Activated CD4-positive, alpha-beta memory T cell treated with anti-CD3 and anti-CD28 coated beads for 36 hours (primary cell): ENCODE results near the gene NPL. TPM values are rescaled to one million over a fixed set of nuclear protein-coding genes. Genes with fewer than 3 reads are reported as not detected.

ENCODE experiments used
- CTCF ChIA-PET: fragments of 350-600 bp; sonication (Branson Sonifier 250); formaldehyde crosslinking; loops from one replicate; lab custom pipeline; 2021; ENCODE audit warnings: antibody characterized with exemption, inconsistent platforms; lab: Charles Lee
- POLR2A ChIA-PET: fragments of 350-600 bp; sonication (Branson Sonifier 250); formaldehyde crosslinking; loops from one replicate; lab custom pipeline; 2021; ENCODE audit warnings: antibody characterized with exemption; lab: Charles Lee
- DNase-seq: peaks from one replicate; pipeline ENCODE4 v3.0.0-alpha.2; 2020
- H3K27ac Mint-ChIP-seq: one replicate; pipeline ENCODE4 v1.8.0; 2021; ENCODE audit warnings: mixed read lengths
- H3K27me3 Mint-ChIP-seq: one replicate; pipeline ENCODE4 v1.8.0; 2021; ENCODE audit warnings: mixed read lengths
- H3K36me3 Mint-ChIP-seq: one replicate; pipeline ENCODE4 v1.8.0; 2021; ENCODE audit warnings: mixed read lengths
- H3K4me1 Mint-ChIP-seq: one replicate; pipeline ENCODE4 v1.8.0; 2021; ENCODE audit warnings: low read depth, mixed read lengths
- H3K4me3 Mint-ChIP-seq: one replicate; pipeline ENCODE4 v1.8.0; 2021; ENCODE audit warnings: mild to moderate bottlenecking, mixed read lengths
- H3K9me3 Mint-ChIP-seq: one replicate; pipeline ENCODE4 v1.8.0; 2021; ENCODE audit warnings: mixed read lengths
- intact Hi-C: fragments of 100-400 bp; cut with micrococcal nuclease; formaldehyde crosslinking; loops from one replicate; pipeline ENCODE4 v1.15.1; 2023
- total RNA-seq, 2 experiments: library from RNA; stranded (reverse); gene quantifications; one replicate each; pipeline ENCODE4 v1.2.3, GENCODE V29; 2021

The NPL gene
- total RNA-seq, 2 experiments from 2014 or later: 3.8 to 7.8 TPM

DNA sequence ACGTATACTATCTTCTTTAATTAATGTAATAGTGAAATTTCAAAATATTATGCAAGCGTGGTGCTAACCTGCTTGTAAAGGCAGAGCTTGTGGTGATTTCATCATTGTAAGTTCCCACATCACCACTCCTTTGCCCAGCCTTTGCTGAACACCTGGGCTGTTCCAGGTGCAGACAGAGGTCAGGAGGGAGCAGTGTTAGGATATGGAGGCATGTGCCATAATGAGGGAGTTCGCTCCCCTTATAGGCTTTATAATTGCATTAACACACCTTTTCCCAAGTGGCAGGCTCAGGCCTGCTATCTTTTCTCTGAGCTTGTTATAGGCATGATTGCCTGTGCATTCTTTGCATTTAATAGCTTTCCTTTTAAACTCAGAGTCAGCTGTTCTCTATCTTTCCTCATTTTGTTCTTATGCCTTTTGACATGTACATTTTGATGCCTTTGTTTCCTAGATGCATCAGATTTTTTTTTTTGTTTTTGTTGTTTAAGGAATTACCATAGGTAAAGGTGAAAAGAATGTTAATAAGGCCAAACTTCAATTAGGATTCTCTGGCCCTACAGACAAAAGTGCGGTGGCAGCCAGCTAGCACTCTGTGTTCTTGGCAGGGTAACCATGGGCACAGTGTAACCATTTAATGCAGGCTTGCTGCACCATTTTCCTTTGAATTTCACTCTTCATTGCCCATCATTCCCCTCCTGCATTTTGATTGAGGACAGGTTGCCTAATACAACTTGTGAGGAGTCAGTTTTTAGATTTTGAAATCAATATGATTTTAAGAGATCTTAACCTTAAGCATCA is 12.6 kb downstream of the NPL start:
- intact Hi-C loops: no loop called here
- Mint-ChIP-seq H3K27ac (no peak overlapping the region), H3K4me3 (no peak overlapping the region), H3K9me3 (no peaks in the 10 kb centered on the region), H3K4me1 (no peaks in the 10 kb centered on the region), H3K27me3 (no peaks in the 10 kb centered on the region), H3K36me3 (peaks cover 12% of the 10 kb centered on the region)
- POLR2A ChIA-PET: interaction anchor here (0.7 kb wide), 1 partner anchor 367 kb away, joined by 3 read pairs; no protein-coding TSS in a partner anchor
- no peak for DNase-seq
- CTCF ChIA-PET: interaction anchor here (1.2 kb wide), 1 partner anchor 208 kb away, joined by 3 read pairs; no protein-coding TSS in a partner anchor

DNA sequence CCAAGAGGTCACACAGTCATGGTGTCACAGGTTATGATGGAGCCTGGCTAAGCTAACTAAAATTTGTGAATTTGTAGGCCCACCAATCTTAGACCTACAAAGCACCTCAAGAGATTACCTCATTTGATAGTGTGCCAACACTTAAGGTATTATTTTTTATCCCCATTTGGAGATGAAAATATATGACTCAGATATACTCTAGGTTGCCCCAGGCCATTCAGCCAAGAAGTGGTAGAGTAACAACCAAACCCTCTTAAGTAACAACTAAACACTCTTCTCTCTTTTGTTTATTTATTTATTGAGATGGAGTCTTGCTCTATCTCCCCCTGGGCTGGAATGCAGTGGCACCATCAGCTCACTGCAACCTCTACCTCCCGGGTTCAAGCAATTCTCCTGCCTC is 14.3 kb downstream of the NPL start:
- CTCF ChIA-PET: no interaction called here
- Mint-ChIP-seq H3K4me1 (no peaks in the 10 kb centered on the region), H3K27ac (no peak overlapping the region), H3K4me3 (no peak overlapping the region), H3K27me3 (no peaks in the 10 kb centered on the region), H3K9me3 (no peaks in the 10 kb centered on the region), H3K36me3 (peaks cover 13% of the 10 kb centered on the region)
- no peak for DNase-seq
- intact Hi-C loops: no loop called here
- POLR2A ChIA-PET: no interaction called here

DNA sequence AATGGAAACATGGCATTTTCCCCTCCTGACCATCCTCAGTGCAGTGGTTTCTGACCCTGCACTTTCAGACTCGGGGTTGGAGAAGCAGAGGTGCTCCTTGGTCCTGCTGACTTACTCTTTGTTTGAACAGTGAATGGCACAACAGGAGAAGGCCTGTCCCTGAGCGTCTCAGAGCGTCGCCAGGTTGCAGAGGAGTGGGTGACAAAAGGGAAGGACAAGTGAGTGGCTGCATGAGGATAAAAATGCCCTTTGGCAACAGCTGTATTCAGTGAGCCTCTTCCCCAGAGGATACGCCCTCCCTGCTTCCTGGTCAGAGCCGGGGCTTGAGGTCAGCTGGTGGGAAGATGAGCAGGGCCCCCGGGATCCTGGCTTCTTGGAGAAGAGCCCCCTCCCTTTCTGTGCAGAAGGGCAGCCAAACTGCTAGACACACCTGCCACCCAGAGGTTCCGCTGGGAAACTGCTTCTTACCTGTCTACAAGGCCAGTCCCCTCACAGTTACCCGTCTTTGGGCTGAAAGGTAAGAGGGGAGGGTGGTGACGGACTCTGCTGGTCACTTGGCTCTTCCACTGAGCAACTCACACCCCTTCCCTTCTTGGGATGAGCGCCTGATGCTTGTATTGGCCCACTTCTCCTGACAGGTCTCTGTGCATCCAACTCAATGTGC is 16.6 kb downstream of the NPL start:
- no peaks in the 10 kb centered on the region for H3K27me3 Mint-ChIP-seq
- DNase-seq: no peak
- no peaks in the 10 kb centered on the region for H3K9me3 Mint-ChIP-seq
- intact Hi-C loops: no loop called here
- no peak overlapping the region for H3K27ac Mint-ChIP-seq
- CTCF ChIA-PET: no interaction called here
- POLR2A ChIA-PET: no interaction called here
- peaks cover 13% of the 10 kb centered on the region for H3K36me3 Mint-ChIP-seq
- H3K4me3 Mint-ChIP-seq: no peak overlapping the region
- no peaks in the 10 kb centered on the region for H3K4me1 Mint-ChIP-seq

DNA sequence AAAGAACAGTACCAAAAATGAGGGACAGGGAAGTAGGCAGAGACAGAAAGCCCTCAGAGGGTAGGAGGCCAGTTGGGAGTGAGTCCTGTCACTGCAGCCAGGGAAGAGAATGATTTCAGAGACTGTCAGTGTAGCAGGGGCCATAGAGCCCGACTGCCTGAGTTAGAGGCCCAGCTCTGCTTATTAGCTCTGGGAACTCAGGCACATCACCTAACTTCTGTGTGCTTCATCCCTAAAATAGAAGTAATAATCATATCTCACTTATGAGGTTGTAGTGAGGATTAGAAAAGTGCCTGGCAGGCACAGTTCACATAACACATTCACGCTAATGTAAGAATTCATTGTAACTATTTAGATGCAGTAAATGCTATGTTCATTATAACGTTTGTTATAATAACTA is 18.3 kb downstream of the NPL start:
- Mint-ChIP-seq H3K27ac (no peak overlapping the region), H3K27me3 (no peaks in the 10 kb centered on the region), H3K4me3 (no peak overlapping the region), H3K9me3 (no peaks in the 10 kb centered on the region), H3K36me3 (peaks cover 13% of the 10 kb centered on the region), H3K4me1 (no peaks in the 10 kb centered on the region)
- CTCF ChIA-PET: no interaction called here
- POLR2A ChIA-PET: no interaction called here
- intact Hi-C loops: no loop called here
- DNase-seq: no peak

DNA sequence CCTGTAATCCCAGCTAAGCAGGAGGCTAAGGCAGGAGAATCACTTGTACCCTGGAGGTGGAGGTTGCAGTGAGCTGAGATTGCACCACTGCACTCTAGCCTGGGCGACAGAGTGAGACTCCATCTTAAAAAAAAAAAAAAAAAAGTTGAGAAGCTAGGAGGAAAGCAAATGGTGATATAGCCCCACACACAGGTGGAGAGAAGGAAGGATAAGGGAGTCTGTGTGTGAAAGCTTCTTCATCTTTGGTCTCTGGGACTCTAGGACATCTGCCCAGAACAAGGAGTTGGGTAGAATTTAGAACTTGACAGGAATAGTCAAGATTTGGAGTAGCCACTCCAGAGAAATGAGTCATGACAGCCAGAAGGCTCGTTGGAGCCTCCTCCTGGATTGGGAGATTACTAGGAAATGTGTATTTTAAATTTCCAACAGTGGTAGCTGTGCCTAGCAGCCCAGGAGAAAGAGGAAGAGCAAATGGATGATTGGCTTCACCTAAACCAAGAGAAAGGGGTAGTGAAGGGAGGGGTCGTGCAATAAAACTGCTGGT is 19.9 kb downstream of the NPL start:
- CTCF ChIA-PET: interaction anchor here (0.6 kb wide), 1 partner anchor 107 kb away, joined by 3 read pairs; no protein-coding TSS in a partner anchor
- POLR2A ChIA-PET: no interaction called here
- intact Hi-C loops: no loop called here
- H3K4me1 Mint-ChIP-seq: no peaks in the 10 kb centered on the region
- H3K36me3 Mint-ChIP-seq: peaks cover 8% of the 10 kb centered on the region
- no peaks in the 10 kb centered on the region for H3K27me3 Mint-ChIP-seq
- H3K9me3 Mint-ChIP-seq: no peaks in the 10 kb centered on the region
- no peak overlapping the region for H3K27ac Mint-ChIP-seq
- no peak for DNase-seq
- H3K4me3 Mint-ChIP-seq: no peak overlapping the region

DNA sequence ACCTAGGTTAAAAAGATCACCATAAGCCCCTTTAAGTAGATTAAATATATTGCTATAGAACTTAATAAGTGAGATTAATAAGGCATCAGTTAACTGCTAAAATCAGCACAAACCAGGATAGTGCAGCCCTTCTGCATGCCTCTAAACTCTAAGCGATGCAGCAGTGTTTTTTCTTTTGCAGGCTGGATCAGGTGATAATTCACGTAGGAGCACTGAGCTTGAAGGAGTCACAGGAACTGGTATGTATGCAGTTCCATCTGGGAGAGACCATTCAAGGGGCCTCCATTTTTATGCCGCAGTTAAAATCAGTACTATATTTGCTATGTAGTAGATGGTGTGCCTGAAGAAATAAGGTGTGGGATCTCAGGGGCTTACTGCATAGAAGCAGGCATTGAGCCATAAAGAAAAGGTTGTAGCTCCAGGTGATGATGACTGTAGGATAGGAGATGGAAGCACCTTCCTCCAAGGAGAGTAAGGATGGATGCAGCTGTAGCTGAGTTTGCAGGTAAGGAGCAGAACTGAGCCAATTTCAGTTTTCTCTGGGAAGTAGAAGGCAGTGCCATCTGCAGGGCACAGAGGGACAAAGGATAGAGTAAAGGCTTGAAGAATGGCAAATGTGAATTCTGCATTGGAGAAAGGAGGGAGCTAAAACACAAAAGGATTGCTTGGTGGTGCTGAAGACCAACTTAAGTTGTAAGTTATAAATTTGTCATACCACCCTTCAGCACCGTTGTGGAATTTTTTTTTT is 22.6 kb downstream of the NPL start:
- H3K4me1 Mint-ChIP-seq: no peaks in the 10 kb centered on the region
- intact Hi-C loops: no loop called here
- ChIA-PET CTCF (no interaction called here), POLR2A (no interaction called here)
- no peaks in the 10 kb centered on the region for H3K27me3 Mint-ChIP-seq
- no peak overlapping the region for H3K27ac Mint-ChIP-seq
- H3K9me3 Mint-ChIP-seq: no peaks in the 10 kb centered on the region
- no peak for DNase-seq
- H3K36me3 Mint-ChIP-seq: peaks cover 7% of the 10 kb centered on the region
- no peak overlapping the region for H3K4me3 Mint-ChIP-seq

DNA sequence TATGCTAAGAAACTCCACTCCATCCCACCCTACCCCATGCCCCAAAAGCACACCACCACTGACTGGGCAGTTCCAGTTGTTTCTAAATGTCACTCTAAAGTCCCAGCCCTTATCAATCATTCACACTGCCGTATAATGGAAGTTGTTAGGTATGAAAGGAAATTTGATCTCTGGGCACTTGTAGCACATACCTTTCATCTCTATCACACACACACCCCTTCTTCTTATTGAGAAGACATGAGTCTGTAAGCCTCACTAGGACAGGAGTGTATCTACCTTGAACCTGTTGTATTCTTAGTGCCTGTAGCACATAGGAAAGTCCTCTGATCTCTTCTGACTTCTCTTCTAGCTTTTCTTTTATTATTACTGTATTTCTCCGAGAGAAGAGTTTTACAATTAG is 27.3 kb downstream of the NPL start:
- Mint-ChIP-seq H3K27me3 (no peaks in the 10 kb centered on the region), H3K4me1 (no peaks in the 10 kb centered on the region), H3K36me3 (peaks cover 20% of the 10 kb centered on the region), H3K27ac (no peak overlapping the region), H3K9me3 (no peaks in the 10 kb centered on the region), H3K4me3 (no peak overlapping the region)
- ChIA-PET POLR2A (no interaction called here), CTCF (interaction anchor here (1.7 kb wide), 1 partner anchor 31 kb away, joined by 4 read pairs; no protein-coding TSS in a partner anchor)
- intact Hi-C loops: no loop called here
- DNase-seq: no peak

DNA sequence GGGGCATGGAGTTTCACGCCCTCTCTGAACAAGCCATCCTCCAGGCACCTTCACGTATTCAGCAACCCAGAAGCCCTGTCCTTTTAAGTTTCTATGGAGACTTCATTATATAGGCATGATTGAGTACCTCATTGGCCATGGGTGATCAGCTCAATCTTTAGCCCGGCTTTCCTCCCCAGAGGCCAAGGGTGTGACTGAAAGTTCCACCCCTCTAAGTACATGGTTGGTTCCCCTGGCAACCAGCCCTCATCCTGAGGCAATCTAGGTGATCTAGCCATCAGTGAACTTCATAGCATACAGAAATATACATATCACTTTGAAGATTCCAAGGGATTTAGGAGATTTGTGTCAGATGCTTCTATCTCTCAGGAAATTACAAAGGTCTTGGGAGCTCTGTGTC is 28.2 kb downstream of the NPL start:
- no peak overlapping the region for H3K4me3 Mint-ChIP-seq
- no peaks in the 10 kb centered on the region for H3K4me1 Mint-ChIP-seq
- no peaks in the 10 kb centered on the region for H3K9me3 Mint-ChIP-seq
- peaks cover 21% of the 10 kb centered on the region for H3K36me3 Mint-ChIP-seq
- POLR2A ChIA-PET: no interaction called here
- CTCF ChIA-PET: interaction anchor here (1.7 kb wide), 1 partner anchor 32 kb away, joined by 4 read pairs; no protein-coding TSS in a partner anchor
- DNase-seq: no peak
- H3K27ac Mint-ChIP-seq: no peak overlapping the region
- no peaks in the 10 kb centered on the region for H3K27me3 Mint-ChIP-seq
- intact Hi-C loops: no loop called here

DNA sequence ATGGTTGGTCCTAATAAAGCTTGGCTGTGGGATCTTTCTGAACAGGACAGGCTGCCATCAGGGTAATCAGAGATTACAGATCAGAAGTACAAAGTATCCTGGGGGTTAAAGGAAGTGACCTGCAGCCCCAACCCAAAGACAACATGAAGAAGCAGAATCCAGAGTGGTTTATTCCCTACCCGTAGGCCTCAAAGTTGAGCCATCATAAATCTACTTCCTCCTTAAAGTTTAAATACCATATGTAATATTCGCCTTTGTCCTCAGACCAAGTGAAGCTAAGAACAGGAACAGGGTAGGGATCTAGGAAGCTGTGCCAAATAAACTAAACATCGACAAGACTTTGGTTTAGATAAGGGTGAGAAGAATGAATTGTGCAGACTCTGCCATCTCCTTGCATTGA is 33.6 kb downstream of the NPL start:
- no peak overlapping the region for H3K4me3 Mint-ChIP-seq
- peaks cover 10% of the 10 kb centered on the region for H3K36me3 Mint-ChIP-seq
- no peaks in the 10 kb centered on the region for H3K9me3 Mint-ChIP-seq
- no peak for DNase-seq
- H3K4me1 Mint-ChIP-seq: no peaks in the 10 kb centered on the region
- POLR2A ChIA-PET: interaction anchor here (0.7 kb wide), 1 partner anchor 17 kb away, joined by 3 read pairs; no protein-coding TSS in a partner anchor
- H3K27me3 Mint-ChIP-seq: no peaks in the 10 kb centered on the region
- no peak overlapping the region for H3K27ac Mint-ChIP-seq
- CTCF ChIA-PET: no interaction called here
- intact Hi-C loops: no loop called here

DNA sequence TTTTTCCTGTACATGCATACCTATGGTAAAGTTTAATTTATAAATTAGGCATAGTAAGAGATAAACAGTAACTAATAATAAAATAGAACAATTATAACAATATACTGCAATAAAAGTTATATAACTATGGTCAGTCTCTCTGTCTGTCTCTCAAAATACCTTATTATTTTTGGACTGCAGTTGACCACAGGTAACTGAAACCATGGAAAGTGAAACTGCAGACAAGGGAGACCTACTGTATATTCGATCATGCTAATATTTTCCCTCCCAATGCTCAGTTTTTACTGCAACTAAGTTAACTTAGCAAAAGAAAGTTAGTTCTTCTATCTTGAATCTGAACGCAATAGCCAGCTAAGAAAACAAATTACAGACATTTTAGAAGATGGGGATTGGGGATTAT is 37.3 kb downstream of the NPL start:
- H3K36me3 Mint-ChIP-seq: peaks cover 1% of the 10 kb centered on the region
- no peak overlapping the region for H3K27ac Mint-ChIP-seq
- POLR2A ChIA-PET: no interaction called here
- DNase-seq: no peak
- no peaks in the 10 kb centered on the region for H3K4me1 Mint-ChIP-seq
- CTCF ChIA-PET: interaction anchor here (1.1 kb wide), 1 partner anchor 38 kb away, joined by 4 read pairs; no protein-coding TSS in a partner anchor
- intact Hi-C loops: no loop called here
- no peak overlapping the region for H3K4me3 Mint-ChIP-seq
- no peaks in the 10 kb centered on the region for H3K27me3 Mint-ChIP-seq
- H3K9me3 Mint-ChIP-seq: no peaks in the 10 kb centered on the region

DNA sequence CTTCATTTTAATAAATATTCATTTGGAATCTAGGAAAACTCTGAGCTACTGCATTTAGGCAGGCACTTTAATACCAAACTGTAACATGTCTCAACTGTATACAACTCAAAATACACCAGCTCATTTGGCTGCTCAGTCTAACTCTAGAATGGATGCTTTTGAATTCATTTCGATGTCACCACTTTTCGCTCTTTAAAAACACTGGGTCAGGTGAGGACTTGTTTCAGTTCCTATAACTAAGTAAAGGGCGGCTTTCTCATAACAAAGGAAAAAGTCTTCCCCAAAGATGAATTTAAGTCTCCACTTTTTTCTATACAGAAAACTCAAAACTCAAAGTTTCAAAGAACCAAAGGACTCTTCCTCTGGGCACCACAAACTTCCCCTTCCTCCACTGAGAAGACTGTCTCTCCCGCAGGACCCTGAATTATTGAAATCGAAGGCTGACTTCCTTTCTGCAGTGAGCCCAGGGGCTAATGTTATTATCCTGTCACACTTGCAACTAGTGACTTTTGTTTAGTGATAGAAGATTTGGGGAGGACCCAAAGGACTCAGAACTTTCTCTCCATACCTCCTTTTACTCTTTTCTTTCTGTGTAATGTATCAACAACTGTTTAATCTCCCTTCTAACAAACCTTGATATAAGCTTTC is 39.8 kb downstream of the NPL start:
- ChIA-PET CTCF (interaction anchor here (1.1 to 1.9 kb wide), 3 partner anchors 10 to 47 kb away, joined by 3 to 5 read pairs (median 3); partner anchors contain the start of gene DHX9), POLR2A (interaction anchor here (1.0 kb wide), 1 partner anchor 60 kb away, joined by 3 read pairs; no protein-coding TSS in a partner anchor)
- intact Hi-C loops: no loop called here
- Mint-ChIP-seq H3K36me3 (no peaks in the 10 kb centered on the region), H3K9me3 (no peaks in the 10 kb centered on the region), H3K4me3 (no peak overlapping the region), H3K27me3 (no peaks in the 10 kb centered on the region), H3K4me1 (no peaks in the 10 kb centered on the region), H3K27ac (no peak overlapping the region)
- no peak for DNase-seq
